NCI-H1930 (cell line): ENCODE data around the gene MYCN.
"Not testable (repeated sequence)": the region's sequence is repeated elsewhere in the genome, so short reads cannot be mapped to it uniquely, and the experiment has no call there.

Experiments
- DNase-seq, 2 experiments: peaks; one replicate each; lab custom pipeline; 2025; lab: John Stamatoyannopoulos, UW

MYCN gene

GRCh38 chr2:15957881-15958713 is 17.7 kb downstream of the MYCN start:
- DNase-seq: no peak

GRCh38 chr2:15959331-15960153 is 19.2 kb downstream of the MYCN start:
- no peak for DNase-seq

- not testable (repeated sequence) for DNase-seq
These were observed 19.8 kb downstream of the MYCN start for GRCh38 chr2:15960154-15960520.

- not testable (repeated sequence) for DNase-seq
These were observed 23.0 kb downstream of the MYCN start for GRCh38 chr2:15963109-15963976.

- DNase-seq: no peak
These were observed 23.8 kb downstream of the MYCN start for GRCh38 chr2:15963977-15964670.

GRCh38 chr2:15964936-15965563 is 24.7 kb downstream of the MYCN start:
- no peak for DNase-seq

GRCh38 chr2:15965564-15966019 is 25.2 kb downstream of the MYCN start:
- no peak for DNase-seq

- no peak for DNase-seq
These were observed 27.3 kb downstream of the MYCN start for GRCh38 chr2:15967415-15968279.

- no peak for DNase-seq
These were observed 28.2 kb downstream of the MYCN start for GRCh38 chr2:15968280-15969178.

- DNase-seq: no peak
These were observed 28.9 kb downstream of the MYCN start for GRCh38 chr2:15969214-15969613.

GRCh38 chr2:15970701-15971100 is 30.4 kb downstream of the MYCN start:
- no peak for DNase-seq

- DNase-seq: no peak
These were observed 31.0 kb downstream of the MYCN start for GRCh38 chr2:15971351-15971750.

GRCh38 chr2:15971831-15972522 is 31.6 kb downstream of the MYCN start:
- DNase-seq: no peak

GRCh38 chr2:15973481-15974401 is 33.4 kb downstream of the MYCN start:
- no peak for DNase-seq

GRCh38 chr2:15974565-15975260 is 34.4 kb downstream of the MYCN start:
- no peak for DNase-seq

- no peak for DNase-seq
These were observed 34.9 kb downstream of the MYCN start for GRCh38 chr2:15975261-15975600.

- DNase-seq: no peak
These were observed 35.3 kb downstream of the MYCN start for GRCh38 chr2:15975676-15976075.
